Fibroblast of skin of back (primary cell): ENCODE results near the gene DOCK11. TPM values are rescaled to one million over a fixed set of nuclear protein-coding genes. Genes with fewer than 3 reads are reported as not detected.
"Not testable (repeated sequence)": the region's sequence is repeated elsewhere in the genome, so short reads cannot be mapped to it uniquely, and the experiment has no call there.

Source experiments
- DNase-seq: peaks from one replicate; pipeline ENCODE4 v3.0.0-alpha.2; 2013
- polyA plus RNA-seq, 2 experiments: library from polyadenylated mRNA; unstranded; fragments of 120-200 nt; gene quantifications; one replicate each; pipeline ENCODE4 v1.2.1, GENCODE V29; 2013; ENCODE audit not compliant: insufficient read length in 2 of 2

Gene DOCK11
- polyA plus RNA-seq (2013, experiment 1 of 2; ENCODE audit: insufficient read length): 20.6 TPM
- 23.7 TPM for polyA plus RNA-seq (2013, experiment 2 of 2; ENCODE audit: insufficient read length)

- DNase-seq: peak; percentile 88
These were observed at the start of gene DOCK11 for GRCh38 chrX:118495061-118495921. TSS of gene DOCK11 (plus strand) at chrX:118495815. CDS start at chrX:118495972, 157 bp downstream.

- peak; percentile 33 for DNase-seq
These were observed 47.3 kb upstream of the DOCK11 start for GRCh38 chrX:118448273-118448783.

GRCh38 chrX:118455013-118455412 is 40.6 kb upstream of the DOCK11 start:
- DNase-seq: no peak

GRCh38 chrX:118459494-118459893 is 36.1 kb upstream of the DOCK11 start:
- DNase-seq: peak; percentile 48

GRCh38 chrX:118464501-118464900 is 31.1 kb upstream of the DOCK11 start:
- DNase-seq: no peak

- DNase-seq: no peak
These were observed 27.5 kb upstream of the DOCK11 start for GRCh38 chrX:118468122-118468521.

- DNase-seq: not testable (repeated sequence)
These were observed 24.8 kb upstream of the DOCK11 start for GRCh38 chrX:118470721-118471347.

- DNase-seq: no peak
These were observed 21.0 kb upstream of the DOCK11 start for GRCh38 chrX:118474586-118474985.

GRCh38 chrX:118475903-118476302 is 19.7 kb upstream of the DOCK11 start:
- no peak for DNase-seq

GRCh38 chrX:118480172-118480571 is 15.4 kb upstream of the DOCK11 start:
- no peak for DNase-seq

- DNase-seq: not testable (repeated sequence)
These were observed 13.2 kb upstream of the DOCK11 start for GRCh38 chrX:118482384-118482783.

- DNase-seq: peak; percentile 24
These were observed 11.3 kb upstream of the DOCK11 start for GRCh38 chrX:118484216-118484903.

- not testable (repeated sequence) for DNase-seq
These were observed 8.9 kb upstream of the DOCK11 start for GRCh38 chrX:118486693-118487092.

GRCh38 chrX:118493016-118493415 is 2.6 kb upstream of the DOCK11 start:
- no peak for DNase-seq

- DNase-seq: no peak
These were observed 1.8 kb upstream of the DOCK11 start for GRCh38 chrX:118493653-118494297.

GRCh38 chrX:118495958-118496762 is 545 bp downstream of the DOCK11 start:
- peak; percentile 30 for DNase-seq

- no peak for DNase-seq
These were observed 1.1 kb downstream of the DOCK11 start for GRCh38 chrX:118496763-118497079.

GRCh38 chrX:118497180-118497818 is 1.7 kb downstream of the DOCK11 start:
- no peak for DNase-seq

- no peak for DNase-seq
These were observed 2.7 kb downstream of the DOCK11 start for GRCh38 chrX:118498351-118498750.

GRCh38 chrX:118498755-118499154 is 3.1 kb downstream of the DOCK11 start:
- DNase-seq: no peak

- DNase-seq: no peak
These were observed 3.7 kb downstream of the DOCK11 start for GRCh38 chrX:118499295-118499694.
